ENCODE data around the gene GOLIM4. TPM values are rescaled to one million over a fixed set of nuclear protein-coding genes. Genes with fewer than 3 reads are reported as not detected.

The GOLIM4 gene
- total and polyA plus RNA-seq, 3 donors from 2014 or later, result 9.5 to 21.6 (median 20.1) TPM

DNA sequence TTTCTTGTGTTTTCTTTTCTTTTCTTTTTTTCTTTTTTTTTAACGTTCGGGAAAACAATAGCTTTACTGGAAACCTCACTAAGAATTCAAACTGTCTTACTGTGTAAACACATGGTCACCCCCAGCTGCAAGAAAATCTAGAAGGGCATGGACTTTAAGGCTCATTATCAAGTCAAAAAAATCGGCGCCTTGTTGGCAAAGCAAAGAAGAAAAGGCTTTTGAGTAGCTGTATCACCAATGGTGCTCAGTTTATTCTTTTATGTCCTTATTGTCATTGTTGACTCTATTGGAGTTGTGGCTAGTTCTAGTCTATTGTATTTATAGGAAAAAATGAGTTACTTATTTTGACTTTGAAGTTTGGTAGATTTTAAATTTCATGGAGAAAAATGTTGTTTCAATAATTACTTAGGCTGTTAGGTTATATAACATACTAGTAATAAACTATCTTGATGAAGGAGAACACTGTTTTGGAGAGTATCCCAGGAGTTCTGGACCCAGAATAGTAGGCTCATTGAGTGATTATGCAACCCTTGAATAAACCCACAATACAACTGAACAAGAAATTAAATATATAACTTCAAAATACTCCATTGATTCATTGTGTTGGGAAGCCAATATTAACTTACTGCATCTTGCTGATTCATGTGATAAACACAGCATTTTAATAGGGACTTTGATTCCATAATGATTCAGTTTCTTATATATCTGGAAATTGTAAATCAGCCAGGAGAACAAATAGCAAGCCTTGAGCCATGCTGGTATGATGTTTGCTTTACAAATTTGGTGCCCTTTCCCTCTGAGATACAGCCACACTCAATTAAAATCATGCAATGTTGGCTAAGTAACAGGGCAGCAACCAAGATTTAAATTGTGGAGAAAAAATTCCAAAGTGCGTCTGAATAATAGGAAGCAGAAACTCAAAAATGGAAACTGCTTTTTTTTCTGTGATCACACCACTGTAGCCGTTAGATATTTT, 27.8 kb upstream of the GOLIM4 start:
- Histone ChIP-seq H3K4me3 (no peak overlapping the region), H3K4me1 (no peaks in the 10 kb centered on the region), H3K36me3 (ENCODE audit: low read depth, missing control alignments) (no peaks in the 10 kb centered on the region), H3K9me3 (no peaks in the 10 kb centered on the region), H3K27ac (no peak overlapping the region), H3K27me3 (no peaks in the 10 kb centered on the region)
- DNase-seq, result no peak
- WGBS, 2 donors, result 58 to 64% methylated on average over 6 of the region's 6 CpGs
- intact Hi-C loops (cut with DNase I; ENCODE audit: low total_unique reads), result no loop called here
- TF ChIP-seq POLR2A (IDR thresholded peaks at IDR 0.05), result no peak
- TF ChIP-seq, protein P1, sequence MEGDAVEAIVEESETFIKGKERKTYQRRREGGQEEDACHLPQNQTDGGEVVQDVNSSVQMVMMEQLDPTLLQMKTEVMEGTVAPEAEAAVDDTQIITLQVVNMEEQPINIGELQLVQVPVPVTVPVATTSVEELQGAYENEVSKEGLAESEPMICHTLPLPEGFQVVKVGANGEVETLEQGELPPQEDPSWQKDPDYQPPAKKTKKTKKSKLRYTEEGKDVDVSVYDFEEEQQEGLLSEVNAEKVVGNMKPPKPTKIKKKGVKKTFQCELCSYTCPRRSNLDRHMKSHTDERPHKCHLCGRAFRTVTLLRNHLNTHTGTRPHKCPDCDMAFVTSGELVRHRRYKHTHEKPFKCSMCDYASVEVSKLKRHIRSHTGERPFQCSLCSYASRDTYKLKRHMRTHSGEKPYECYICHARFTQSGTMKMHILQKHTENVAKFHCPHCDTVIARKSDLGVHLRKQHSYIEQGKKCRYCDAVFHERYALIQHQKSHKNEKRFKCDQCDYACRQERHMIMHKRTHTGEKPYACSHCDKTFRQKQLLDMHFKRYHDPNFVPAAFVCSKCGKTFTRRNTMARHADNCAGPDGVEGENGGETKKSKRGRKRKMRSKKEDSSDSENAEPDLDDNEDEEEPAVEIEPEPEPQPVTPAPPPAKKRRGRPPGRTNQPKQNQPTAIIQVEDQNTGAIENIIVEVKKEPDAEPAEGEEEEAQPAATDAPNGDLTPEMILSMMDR (IDR thresholded peaks at IDR 0.05), result no peak

DNA sequence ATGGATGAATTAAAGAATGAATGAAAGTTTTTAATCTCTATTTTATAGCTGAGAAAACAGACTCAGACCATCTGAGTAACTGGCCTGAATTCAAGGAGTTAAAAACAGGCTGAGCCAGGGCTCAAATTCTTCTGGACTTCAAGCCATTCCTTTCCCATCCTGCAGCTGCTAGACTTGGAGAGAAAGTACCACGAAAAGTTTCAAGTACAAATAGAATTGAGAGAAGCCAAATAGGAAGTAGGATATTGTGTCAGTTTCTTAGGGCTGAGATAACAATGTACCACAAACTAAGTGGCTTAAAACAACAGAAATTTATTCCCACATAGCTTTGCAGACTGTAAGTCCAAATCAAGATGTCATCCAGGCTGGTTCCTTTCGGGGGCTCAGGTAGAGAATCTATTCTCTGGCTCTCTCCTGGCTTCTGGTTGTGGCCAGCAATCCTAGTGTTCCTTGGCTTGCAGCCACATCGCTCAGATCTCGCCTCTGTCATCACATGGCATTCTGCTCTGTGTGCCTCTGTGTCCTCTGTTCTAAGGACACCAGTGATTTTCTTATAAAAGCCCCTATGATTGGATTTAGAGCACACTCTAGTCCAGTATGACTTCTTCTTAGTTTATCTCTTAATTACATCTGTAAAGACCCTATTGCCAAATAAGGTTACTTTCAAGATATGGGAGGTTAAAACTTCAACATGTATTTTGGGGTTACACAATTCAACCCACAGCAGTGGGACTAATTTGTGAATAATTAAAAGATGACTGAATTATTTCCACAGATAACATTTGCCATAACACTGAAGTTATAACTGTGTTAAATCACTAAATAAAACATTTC, 25.7 kb upstream of the GOLIM4 start:
- TF ChIP-seq POLR2A (IDR thresholded peaks at IDR 0.05), result no peak
- TF ChIP-seq, protein P1 (IDR thresholded peaks at IDR 0.05), result no peak
- Histone ChIP-seq H3K9me3 (no peaks in the 10 kb centered on the region), H3K27me3 (no peaks in the 10 kb centered on the region), H3K4me3 (no peak overlapping the region), H3K36me3 (ENCODE audit: low read depth, missing control alignments) (no peaks in the 10 kb centered on the region), H3K4me1 (no peaks in the 10 kb centered on the region), H3K27ac (no peak overlapping the region)
- intact Hi-C loops (cut with DNase I; ENCODE audit: low total_unique reads), result no loop called here
- DNase-seq, result no peak
- WGBS, 2 donors, result 41 to 52% methylated on average over 4 of the region's 4 CpGs

DNA sequence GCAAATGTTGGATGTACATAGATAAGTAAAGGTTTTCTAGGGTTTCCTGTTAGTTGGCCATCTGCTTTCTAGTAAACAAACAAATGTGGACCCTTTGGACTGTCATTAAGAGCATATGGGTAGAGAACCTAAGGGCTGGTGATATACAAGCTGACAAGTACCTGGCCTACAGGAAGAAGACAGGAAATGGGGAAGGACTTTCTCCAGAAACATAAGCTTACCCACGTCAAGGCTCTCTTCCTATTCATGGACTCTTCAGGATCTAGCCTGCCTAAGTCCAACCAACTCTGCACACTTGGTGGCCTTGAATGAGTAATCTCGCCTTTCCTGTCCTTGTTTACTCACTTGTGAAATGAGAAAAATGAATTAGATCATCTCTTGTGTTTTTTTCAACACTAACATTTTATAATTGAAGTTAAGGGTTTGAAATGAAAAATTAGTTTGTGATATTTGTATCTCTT, 22.2 kb upstream of the GOLIM4 start:
- TF ChIP-seq, protein P1 (IDR thresholded peaks at IDR 0.05), result no peak
- no peak for TF ChIP-seq POLR2A (IDR thresholded peaks at IDR 0.05)
- WGBS, 2 donors, result 42 to 55% methylated on average over 2 of the region's 2 CpGs
- no peaks in the 10 kb centered on the region for H3K27me3 ChIP-seq
- no peaks in the 10 kb centered on the region for H3K9me3 ChIP-seq
- no peak for DNase-seq
- no peaks in the 10 kb centered on the region for H3K36me3 ChIP-seq (ENCODE audit: low read depth, missing control alignments)
- intact Hi-C loops (cut with DNase I; ENCODE audit: low total_unique reads), result no loop called here
- H3K4me1 ChIP-seq, result no peaks in the 10 kb centered on the region
- no peak overlapping the region for H3K4me3 ChIP-seq
- no peak overlapping the region for H3K27ac ChIP-seq

DNA sequence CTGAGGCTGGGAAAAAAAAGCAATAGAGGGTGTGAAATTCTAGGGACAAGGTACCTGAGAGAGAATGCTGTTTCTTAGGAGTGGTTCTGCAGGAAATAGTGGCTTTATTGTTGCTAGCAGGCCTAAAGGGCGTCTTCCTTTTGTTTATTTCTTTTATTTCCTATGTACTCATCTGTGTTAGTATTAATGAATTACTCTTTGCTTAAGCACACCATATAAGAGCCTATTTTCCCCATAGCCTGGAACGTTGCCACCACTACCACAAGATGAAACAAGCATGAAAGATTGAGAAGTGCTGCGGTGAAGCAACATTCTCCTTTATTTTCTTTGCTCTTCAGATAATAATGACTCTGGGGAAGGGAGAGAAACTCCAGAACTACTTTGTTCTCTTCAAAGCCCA, 21.3 kb upstream of the GOLIM4 start:
- Histone ChIP-seq H3K4me3 (no peak overlapping the region), H3K36me3 (ENCODE audit: low read depth, missing control alignments) (no peaks in the 10 kb centered on the region), H3K27ac (no peak overlapping the region), H3K9me3 (no peaks in the 10 kb centered on the region), H3K4me1 (no peaks in the 10 kb centered on the region), H3K27me3 (no peaks in the 10 kb centered on the region)
- intact Hi-C loops (cut with DNase I; ENCODE audit: low total_unique reads), result no loop called here
- no peak for DNase-seq
- 76 to 77% methylated on average over 3 of the region's 3 CpGs for WGBS, 2 donors
- TF ChIP-seq POLR2A (IDR thresholded peaks at IDR 0.05), result no peak
- TF ChIP-seq, protein P1 (IDR thresholded peaks at IDR 0.05), result no peak

Measured in testis (tissue), 3 donors.